ENCODE results near the gene LRRC17. TPM values are rescaled to one million over a fixed set of nuclear protein-coding genes. Genes with fewer than 3 reads are reported as not detected.

Gene LRRC17
- total RNA-seq, 1 experiment from 2014 or later = not detected

DNA sequence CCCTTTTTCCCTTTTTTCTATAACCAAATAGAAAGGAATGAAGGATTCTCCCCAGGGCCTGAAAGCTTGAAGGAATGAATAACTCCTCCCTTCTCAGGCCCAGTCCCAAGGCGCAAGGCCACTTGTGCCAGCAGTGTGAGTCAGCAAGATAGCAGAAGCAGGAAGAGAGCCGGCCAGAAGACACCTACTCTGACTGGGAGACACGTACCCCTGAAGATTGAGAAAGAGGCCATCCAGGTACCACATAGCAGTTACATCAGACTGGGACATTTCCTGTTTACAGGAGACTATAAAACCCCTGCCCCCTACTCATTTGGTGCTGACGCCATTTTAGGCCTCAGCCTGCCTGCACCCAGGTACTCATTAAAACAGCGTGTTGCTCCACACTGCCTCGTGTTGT is 65.5 kb downstream of the LRRC17 start:
- Histone ChIP-seq H3K4me1 (ENCODE audit: low read length) (no peaks in the 10 kb centered on the region), H3K9ac (ENCODE audit: low read length) (no peak overlapping the region), H3K9me2 (replicated peaks; ENCODE audit: insufficient read depth, low read length) (no peaks in the 10 kb centered on the region), H3K27me3 (ENCODE audit: low read length) (no peaks in the 10 kb centered on the region), H4K20me1 (ENCODE audit: insufficient read depth, low read depth, low read length) (no peaks in the 10 kb centered on the region), H3K79me2 (ENCODE audit: low read length) (no peaks in the 10 kb centered on the region), H2AFZ (ENCODE audit: low read length) (no peak overlapping the region), H3K27ac (ENCODE audit: low read length) (no peak overlapping the region), H3K4me2 (ENCODE audit: low read depth, low read length, poor library complexity, severe bottlenecking) (no peak overlapping the region), H3K4me3 (ENCODE audit: low read length) (no peak overlapping the region), H3K9me3 (ENCODE audit: low read length) (no peaks in the 10 kb centered on the region), H3K36me3 (ENCODE audit: insufficient read depth, low read length) (no peaks in the 10 kb centered on the region)
- DNase-seq = no peak

GRCh38 chr7:102979670-102980069 is 66.9 kb downstream of the LRRC17 start:
- H3K79me2 ChIP-seq (ENCODE audit: low read length) = no peaks in the 10 kb centered on the region
- H3K9ac ChIP-seq (ENCODE audit: low read length) = no peak overlapping the region
- no peak overlapping the region for H3K4me2 ChIP-seq (ENCODE audit: low read depth, low read length, poor library complexity, severe bottlenecking)
- no peaks in the 10 kb centered on the region for H3K4me1 ChIP-seq (ENCODE audit: low read length)
- H2AFZ ChIP-seq (ENCODE audit: low read length) = no peak overlapping the region
- H3K27ac ChIP-seq (ENCODE audit: low read length) = no peak overlapping the region
- H3K4me3 ChIP-seq (ENCODE audit: low read length) = no peak overlapping the region
- no peaks in the 10 kb centered on the region for H3K27me3 ChIP-seq (ENCODE audit: low read length)
- no peaks in the 10 kb centered on the region for H3K9me3 ChIP-seq (ENCODE audit: low read length)
- H3K9me2 ChIP-seq (replicated peaks; ENCODE audit: insufficient read depth, low read length) = no peaks in the 10 kb centered on the region
- no peaks in the 10 kb centered on the region for H4K20me1 ChIP-seq (ENCODE audit: insufficient read depth, low read depth, low read length)
- DNase-seq = no peak
- H3K36me3 ChIP-seq (ENCODE audit: insufficient read depth, low read length) = no peaks in the 10 kb centered on the region

DNA sequence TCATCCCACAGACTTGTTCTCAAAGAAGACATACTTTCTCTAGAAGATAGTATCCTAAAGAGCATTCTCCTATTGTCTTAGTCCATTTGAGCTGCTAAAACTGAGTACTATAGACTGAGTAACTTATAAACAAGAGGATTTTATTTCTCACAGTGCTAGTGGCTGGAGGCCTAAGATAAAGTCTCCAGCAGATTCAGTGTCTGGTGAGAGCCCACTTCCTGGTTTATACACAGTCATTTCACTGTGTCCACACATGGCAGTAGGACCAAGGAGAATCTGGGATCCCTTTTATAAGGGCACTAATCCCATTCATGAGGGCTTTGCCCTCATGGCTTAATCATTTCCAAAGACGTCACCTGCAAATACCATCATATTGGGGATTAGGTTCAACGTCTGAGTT is 68.7 kb downstream of the LRRC17 start:
- Histone ChIP-seq H3K9ac (ENCODE audit: low read length) (no peak overlapping the region), H3K9me3 (ENCODE audit: low read length) (no peaks in the 10 kb centered on the region), H3K4me1 (ENCODE audit: low read length) (no peaks in the 10 kb centered on the region), H3K4me2 (ENCODE audit: low read depth, low read length, poor library complexity, severe bottlenecking) (no peak overlapping the region), H3K27ac (ENCODE audit: low read length) (no peak overlapping the region), H3K36me3 (ENCODE audit: insufficient read depth, low read length) (no peaks in the 10 kb centered on the region), H3K27me3 (ENCODE audit: low read length) (no peaks in the 10 kb centered on the region), H3K4me3 (ENCODE audit: low read length) (no peak overlapping the region), H3K9me2 (replicated peaks; ENCODE audit: insufficient read depth, low read length) (no peaks in the 10 kb centered on the region), H2AFZ (ENCODE audit: low read length) (no peak overlapping the region), H4K20me1 (ENCODE audit: insufficient read depth, low read depth, low read length) (no peaks in the 10 kb centered on the region), H3K79me2 (ENCODE audit: low read length) (no peaks in the 10 kb centered on the region)
- no peak for DNase-seq

GRCh38 chr7:102982235-102982634 is 69.4 kb downstream of the LRRC17 start:
- H3K27ac ChIP-seq (ENCODE audit: low read length) = no peak overlapping the region
- H4K20me1 ChIP-seq (ENCODE audit: insufficient read depth, low read depth, low read length) = no peaks in the 10 kb centered on the region

GRCh38 chr7:102983602-102984001 is 70.8 kb downstream of the LRRC17 start:
- no peak overlapping the region for H2AFZ ChIP-seq (ENCODE audit: low read length)
- no peaks in the 10 kb centered on the region for H3K9me3 ChIP-seq (ENCODE audit: low read length)
- no peaks in the 10 kb centered on the region for H3K9me2 ChIP-seq (replicated peaks; ENCODE audit: insufficient read depth, low read length)
- no peak for DNase-seq
- H3K9ac ChIP-seq (ENCODE audit: low read length) = no peak overlapping the region
- H3K27me3 ChIP-seq (ENCODE audit: low read length) = no peaks in the 10 kb centered on the region
- no peak overlapping the region for H3K27ac ChIP-seq (ENCODE audit: low read length)
- no peaks in the 10 kb centered on the region for H3K4me1 ChIP-seq (ENCODE audit: low read length)
- H3K79me2 ChIP-seq (ENCODE audit: low read length) = no peaks in the 10 kb centered on the region
- H3K36me3 ChIP-seq (ENCODE audit: insufficient read depth, low read length) = no peaks in the 10 kb centered on the region
- H3K4me3 ChIP-seq (ENCODE audit: low read length) = no peak overlapping the region
- H3K4me2 ChIP-seq (ENCODE audit: low read depth, low read length, poor library complexity, severe bottlenecking) = no peak overlapping the region
- H4K20me1 ChIP-seq (ENCODE audit: insufficient read depth, low read depth, low read length) = no peaks in the 10 kb centered on the region

More at GRCh38 chr7:102982235-102982634, 69.4 kb downstream of the LRRC17 start:
- H3K4me3 ChIP-seq (ENCODE audit: low read length) = no peak overlapping the region
- H3K9ac ChIP-seq (ENCODE audit: low read length) = no peak overlapping the region
- H3K36me3 ChIP-seq (ENCODE audit: insufficient read depth, low read length) = no peaks in the 10 kb centered on the region
- DNase-seq = no peak
- H3K4me2 ChIP-seq (ENCODE audit: low read depth, low read length, poor library complexity, severe bottlenecking) = no peak overlapping the region
- no peaks in the 10 kb centered on the region for H3K9me3 ChIP-seq (ENCODE audit: low read length)
- H3K4me1 ChIP-seq (ENCODE audit: low read length) = no peaks in the 10 kb centered on the region
- H3K9me2 ChIP-seq (replicated peaks; ENCODE audit: insufficient read depth, low read length) = no peaks in the 10 kb centered on the region
- no peaks in the 10 kb centered on the region for H3K27me3 ChIP-seq (ENCODE audit: low read length)
- no peaks in the 10 kb centered on the region for H3K79me2 ChIP-seq (ENCODE audit: low read length)
- no peak overlapping the region for H2AFZ ChIP-seq (ENCODE audit: low read length)

- Histone ChIP-seq H3K9me2 (replicated peaks; ENCODE audit: insufficient read depth, low read length) (no peaks in the 10 kb centered on the region), H3K36me3 (ENCODE audit: insufficient read depth, low read length) (no peaks in the 10 kb centered on the region), H3K4me2 (ENCODE audit: low read depth, low read length, poor library complexity, severe bottlenecking) (no peak overlapping the region), H4K20me1 (ENCODE audit: insufficient read depth, low read depth, low read length) (no peaks in the 10 kb centered on the region), H3K4me1 (ENCODE audit: low read length) (no peaks in the 10 kb centered on the region), H3K9ac (ENCODE audit: low read length) (no peak overlapping the region), H3K4me3 (ENCODE audit: low read length) (no peak overlapping the region), H3K9me3 (ENCODE audit: low read length) (no peaks in the 10 kb centered on the region), H3K27me3 (ENCODE audit: low read length) (no peaks in the 10 kb centered on the region), H2AFZ (ENCODE audit: low read length) (no peak overlapping the region), H3K79me2 (ENCODE audit: low read length) (no peaks in the 10 kb centered on the region), H3K27ac (ENCODE audit: low read length) (no peak overlapping the region)
- no peak for DNase-seq
Measured at GRCh38 chr7:102985176-102985783, 72.5 kb downstream of the LRRC17 start.

GRCh38 chr7:102988088-102988487 is 75.3 kb downstream of the LRRC17 start:
- no peak for DNase-seq
- Histone ChIP-seq H2AFZ (ENCODE audit: low read length) (no peak overlapping the region), H3K9me3 (ENCODE audit: low read length) (no peaks in the 10 kb centered on the region), H3K79me2 (ENCODE audit: low read length) (no peaks in the 10 kb centered on the region), H3K4me3 (ENCODE audit: low read length) (no peak overlapping the region), H4K20me1 (ENCODE audit: insufficient read depth, low read depth, low read length) (no peaks in the 10 kb centered on the region), H3K4me1 (ENCODE audit: low read length) (no peaks in the 10 kb centered on the region), H3K9ac (ENCODE audit: low read length) (no peak overlapping the region), H3K36me3 (ENCODE audit: insufficient read depth, low read length) (no peaks in the 10 kb centered on the region), H3K27me3 (ENCODE audit: low read length) (no peaks in the 10 kb centered on the region), H3K9me2 (replicated peaks; ENCODE audit: insufficient read depth, low read length) (no peaks in the 10 kb centered on the region), H3K27ac (ENCODE audit: low read length) (no peak overlapping the region), H3K4me2 (ENCODE audit: low read depth, low read length, poor library complexity, severe bottlenecking) (no peak overlapping the region)

GRCh38 chr7:102988631-102989560 is 76.1 kb downstream of the LRRC17 start:
- Histone ChIP-seq H3K4me3 (ENCODE audit: low read length) (no peak overlapping the region), H3K9me3 (ENCODE audit: low read length) (no peaks in the 10 kb centered on the region), H3K4me1 (ENCODE audit: low read length) (no peaks in the 10 kb centered on the region), H3K79me2 (ENCODE audit: low read length) (no peaks in the 10 kb centered on the region), H4K20me1 (ENCODE audit: insufficient read depth, low read depth, low read length) (no peaks in the 10 kb centered on the region), H3K27ac (ENCODE audit: low read length) (no peak overlapping the region), H3K9me2 (replicated peaks; ENCODE audit: insufficient read depth, low read length) (no peaks in the 10 kb centered on the region), H3K9ac (ENCODE audit: low read length) (no peak overlapping the region), H3K4me2 (ENCODE audit: low read depth, low read length, poor library complexity, severe bottlenecking) (no peak overlapping the region), H3K27me3 (ENCODE audit: low read length) (no peaks in the 10 kb centered on the region), H2AFZ (ENCODE audit: low read length) (no peak overlapping the region), H3K36me3 (ENCODE audit: insufficient read depth, low read length) (no peaks in the 10 kb centered on the region)
- no peak for DNase-seq

Data from Karpas-422 (cell line).